ENCODE results near the gene TEC. TPM values are rescaled to one million over a fixed set of nuclear protein-coding genes. Genes with fewer than 3 reads are reported as not detected.
A peak's percentile ranks its signal among the peaks of the same experiment; 100 is the strongest.

Gene TEC
- total RNA-seq, 6 donors from 2014 or later: 5.9 to 26.2 (median 10.1) TPM

- no peaks in the 10 kb centered on the region for H3K36me3 ChIP-seq
- no peak for ATAC-seq (ENCODE audit: low FRiP score in 2 of 2)
- TF ChIP-seq POLR2AphosphoS5 (IDR thresholded peaks at IDR 0.05) (no peak), CTCF (IDR thresholded peaks at IDR 0.05) (no peak), POLR2A (IDR thresholded peaks at IDR 0.05) (no peak)
- no peaks in the 10 kb centered on the region for H3K9me3 ChIP-seq
- H3K27me3 ChIP-seq: no peaks in the 10 kb centered on the region
- peaks cover 0 to 4% (median 0%) of the 10 kb centered on the region in 4 donors for H3K4me1 ChIP-seq
- no peak overlapping the region for H3K27ac ChIP-seq
- H3K4me3 ChIP-seq: no peak overlapping the region
- no peak for DNase-seq
These were observed 93.8 kb downstream of the TEC start for GRCh38 chr4:48175806-48176205.

DNA sequence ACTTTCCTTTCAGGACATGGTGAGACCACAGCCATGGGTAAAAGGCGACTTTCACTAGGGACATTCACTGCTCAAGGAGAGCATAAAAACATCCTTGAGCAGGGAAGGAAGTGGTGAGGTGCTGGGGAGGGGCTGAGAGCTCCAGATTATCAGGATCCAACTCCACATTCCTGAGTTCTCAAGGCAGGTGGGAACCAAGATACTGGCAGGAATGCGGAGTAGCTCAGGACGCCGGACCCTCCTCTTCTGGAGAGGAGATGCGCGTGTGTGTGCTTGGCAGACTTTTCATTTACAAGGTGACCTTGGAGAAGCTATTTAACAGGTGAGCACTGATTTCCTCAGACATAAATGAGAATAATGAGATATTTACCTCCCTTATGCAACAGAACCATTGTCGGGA is 94.3 kb downstream of the TEC start:
- Histone ChIP-seq H3K27me3 (no peaks in the 10 kb centered on the region), H3K27ac (no peak overlapping the region), H3K9me3 (no peaks in the 10 kb centered on the region), H3K4me1 (peaks cover 0 to 4% (median 0%) of the 10 kb centered on the region in 4 donors), H3K36me3 (no peaks in the 10 kb centered on the region), H3K4me3 (no peak overlapping the region)
- ATAC-seq (ENCODE audit: low FRiP score in 2 of 2) (no peak), DNase-seq (no peak)
- 62 to 84% methylated on average over 7 of the region's 7 CpGs for WGBS, 2 donors
- TF ChIP-seq POLR2A (IDR thresholded peaks at IDR 0.05): no peak
- no peak for TF ChIP-seq EP300 (IDR thresholded peaks at IDR 0.05)
- TF ChIP-seq CTCF (IDR thresholded peaks at IDR 0.05): no peak
- TF ChIP-seq POLR2AphosphoS5 (IDR thresholded peaks at IDR 0.05): no peak

DNA sequence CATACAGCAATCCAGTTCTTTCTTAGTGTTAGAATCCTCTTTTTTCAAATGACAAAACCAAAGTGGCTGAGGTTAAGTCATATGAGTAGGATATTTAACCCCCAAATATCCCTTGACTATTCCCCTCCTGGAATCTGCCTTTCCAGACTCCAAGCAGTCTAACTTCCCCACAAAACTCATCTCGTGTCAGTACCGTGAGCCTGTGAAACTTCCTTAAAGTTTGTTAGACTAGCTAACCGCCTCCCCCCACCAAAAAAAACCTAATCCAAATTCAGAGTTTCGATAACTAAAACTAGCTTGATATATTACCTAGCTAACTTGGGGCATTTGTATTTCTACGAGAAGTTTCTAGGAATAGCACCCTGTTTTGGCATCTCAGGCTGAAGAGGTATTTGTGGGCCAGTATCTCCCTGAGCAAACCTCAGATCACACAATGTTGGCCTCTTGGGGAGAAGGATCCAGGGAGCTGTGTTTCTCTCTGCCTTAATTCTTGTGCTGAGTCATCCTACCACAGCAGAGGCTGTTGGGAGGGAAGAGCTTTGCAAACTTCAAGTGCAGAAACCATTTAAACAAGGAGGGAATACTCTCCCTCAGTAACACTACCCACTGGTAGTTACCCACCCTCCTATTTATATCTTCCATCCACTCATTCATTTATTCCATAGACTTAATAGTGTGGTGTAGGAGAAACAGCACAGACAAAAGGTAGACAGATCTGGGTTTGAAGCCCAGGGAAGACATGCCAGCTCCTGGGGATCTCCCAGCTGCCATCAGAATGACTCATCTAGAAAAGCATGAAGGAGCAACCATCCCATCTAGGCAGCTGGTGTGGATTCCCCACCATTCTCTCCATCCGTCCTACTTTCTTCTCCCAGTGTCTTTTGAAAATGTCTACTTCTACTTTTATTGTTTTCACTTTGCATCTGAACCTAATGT is 96.3 kb downstream of the TEC start:
- peak; percentile 51 to 82 for ATAC-seq (ENCODE audit: low FRiP score in 2 of 2)
- H3K36me3 ChIP-seq: no peaks in the 10 kb centered on the region
- TF ChIP-seq POLR2AphosphoS5 (IDR thresholded peaks at IDR 0.05): no peak
- TF ChIP-seq EP300 (IDR thresholded peaks at IDR 0.05): no peak
- no peak for TF ChIP-seq CTCF (IDR thresholded peaks at IDR 0.05)
- 68 to 77% methylated on average over 6 of the region's 6 CpGs for WGBS, 2 donors
- peaks cover 0 to 4% (median 0%) of the 10 kb centered on the region in 4 donors for H3K4me1 ChIP-seq
- H3K4me3 ChIP-seq: no peak overlapping the region
- H3K9me3 ChIP-seq: no peaks in the 10 kb centered on the region
- H3K27me3 ChIP-seq: no peaks in the 10 kb centered on the region
- no peak overlapping the region for H3K27ac ChIP-seq
- no peak for DNase-seq

DNA sequence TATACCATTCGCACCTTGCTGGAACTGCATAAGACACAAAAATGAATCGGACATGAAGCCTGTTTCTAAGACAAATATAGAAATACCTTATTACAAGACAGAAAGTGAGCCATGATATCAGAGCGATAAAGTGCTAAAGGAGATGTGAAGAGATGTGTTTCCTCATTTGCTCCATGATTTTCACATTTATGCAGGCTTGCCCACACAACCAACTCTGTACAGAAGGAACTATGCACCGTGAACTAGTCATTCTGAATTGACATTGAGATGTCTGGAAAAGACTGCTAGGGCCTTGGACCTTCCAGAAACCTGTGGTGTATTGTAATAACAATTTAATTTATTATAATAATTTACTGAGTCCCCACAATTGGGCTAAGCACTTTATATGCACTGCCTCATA is 97.0 kb downstream of the TEC start:
- DNase-seq: no peak
- WGBS, 2 donors: 49 to 91% methylated on average over 4 of the region's 4 CpGs
- H3K27me3 ChIP-seq: no peaks in the 10 kb centered on the region
- H3K4me3 ChIP-seq: no peak overlapping the region
- peaks cover 0 to 4% (median 0%) of the 10 kb centered on the region in 4 donors for H3K4me1 ChIP-seq
- no peak overlapping the region for H3K27ac ChIP-seq
- H3K9me3 ChIP-seq: no peaks in the 10 kb centered on the region
- H3K36me3 ChIP-seq: peaks cover 0 to under 1% (median 0%) of the 10 kb centered on the region in 4 donors
- no peak for ATAC-seq (ENCODE audit: low FRiP score in 2 of 2)
- no peak for TF ChIP-seq EP300 (IDR thresholded peaks at IDR 0.05)
- TF ChIP-seq CTCF (IDR thresholded peaks at IDR 0.05): no peak
- TF ChIP-seq POLR2A (IDR thresholded peaks at IDR 0.05): no peak

DNA sequence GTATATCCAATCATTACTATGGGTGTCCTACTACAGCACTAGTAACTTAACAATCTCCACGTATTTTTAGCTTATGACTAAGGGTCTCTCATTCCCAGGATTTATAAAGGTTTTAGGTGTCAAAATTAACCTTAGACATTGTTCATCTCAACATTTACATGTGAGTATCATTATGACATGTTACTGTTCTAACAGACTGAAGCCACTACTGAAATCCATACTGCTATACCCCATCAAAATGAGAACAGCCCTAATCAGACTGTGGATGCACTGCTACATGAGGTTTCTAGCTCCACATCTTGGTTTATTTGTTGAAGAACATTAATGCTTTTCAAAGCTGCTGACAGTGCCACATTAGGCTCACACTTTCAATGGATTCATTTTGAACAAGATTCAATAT is 100.0 kb downstream of the TEC start:
- WGBS, 2 donors: 0 to 91% methylated on average over 1 of the region's 1 CpG
- ATAC-seq (ENCODE audit: low FRiP score in 2 of 2) (no peak), DNase-seq (no peak)
- no peaks in the 10 kb centered on the region for H3K9me3 ChIP-seq
- H3K4me1 ChIP-seq: peaks cover 0 to 4% (median 0%) of the 10 kb centered on the region in 4 donors
- H3K27me3 ChIP-seq: no peaks in the 10 kb centered on the region
- no peak overlapping the region for H3K27ac ChIP-seq
- H3K4me3 ChIP-seq: no peak overlapping the region
- H3K36me3 ChIP-seq: peaks cover 0 to 10% (median 0%) of the 10 kb centered on the region in 4 donors
- no peak for TF ChIP-seq POLR2AphosphoS5 (IDR thresholded peaks at IDR 0.05)
- TF ChIP-seq POLR2A (IDR thresholded peaks at IDR 0.05): no peak
- TF ChIP-seq EP300 (IDR thresholded peaks at IDR 0.05): no peak
